IgD-negative memory B cell (primary cell): ENCODE measurements around the gene XAB2. TPM values are rescaled to one million over a fixed set of nuclear protein-coding genes. Genes with fewer than 3 reads are reported as not detected.

Experiments used
- H3K27ac Mint-ChIP-seq, 3 donors: one replicate each; pipeline ENCODE4 v1.8.0; 2020 to 2022; ENCODE audit warnings: mild to moderate bottlenecking in 3 of 3, mixed read lengths in 3 of 3, moderate library complexity in 1 of 3
- H3K27me3 Mint-ChIP-seq: one replicate; pipeline ENCODE4 v1.8.0; 2021; ENCODE audit warnings: mixed read lengths
- H3K36me3 Mint-ChIP-seq: one replicate; pipeline ENCODE4 v1.8.0; 2020; ENCODE audit warnings: mild to moderate bottlenecking, mixed read lengths
- H3K4me1 Mint-ChIP-seq, 3 donors: one replicate each; pipeline ENCODE4 v1.8.0; 2020 to 2022; ENCODE audit warnings: mixed read lengths in 3 of 3, mild to moderate bottlenecking in 1 of 3
- H3K4me3 Mint-ChIP-seq, 4 donors: one replicate each; pipeline ENCODE4 v1.8.0; 2020 to 2022; ENCODE audit warnings: mild to moderate bottlenecking in 4 of 4, mixed read lengths in 4 of 4, moderate library complexity in 3 of 4
- H3K9me3 Mint-ChIP-seq, 3 donors: one replicate each; pipeline ENCODE4 v1.8.0; 2020 to 2021; ENCODE audit warnings: mixed read lengths in 3 of 3, mild to moderate bottlenecking in 1 of 3
- polyA plus RNA-seq: library from polyadenylated mRNA; unstranded; fragments of 300-500 nt; fragmentation: Illumina TruSeq; gene quantifications from one replicate; pipeline ENCODE4 v1.2.3, GENCODE V29; 2021

Gene XAB2
- polyA plus RNA-seq, 1 donor from 2014 or later = 9.7 TPM

DNA sequence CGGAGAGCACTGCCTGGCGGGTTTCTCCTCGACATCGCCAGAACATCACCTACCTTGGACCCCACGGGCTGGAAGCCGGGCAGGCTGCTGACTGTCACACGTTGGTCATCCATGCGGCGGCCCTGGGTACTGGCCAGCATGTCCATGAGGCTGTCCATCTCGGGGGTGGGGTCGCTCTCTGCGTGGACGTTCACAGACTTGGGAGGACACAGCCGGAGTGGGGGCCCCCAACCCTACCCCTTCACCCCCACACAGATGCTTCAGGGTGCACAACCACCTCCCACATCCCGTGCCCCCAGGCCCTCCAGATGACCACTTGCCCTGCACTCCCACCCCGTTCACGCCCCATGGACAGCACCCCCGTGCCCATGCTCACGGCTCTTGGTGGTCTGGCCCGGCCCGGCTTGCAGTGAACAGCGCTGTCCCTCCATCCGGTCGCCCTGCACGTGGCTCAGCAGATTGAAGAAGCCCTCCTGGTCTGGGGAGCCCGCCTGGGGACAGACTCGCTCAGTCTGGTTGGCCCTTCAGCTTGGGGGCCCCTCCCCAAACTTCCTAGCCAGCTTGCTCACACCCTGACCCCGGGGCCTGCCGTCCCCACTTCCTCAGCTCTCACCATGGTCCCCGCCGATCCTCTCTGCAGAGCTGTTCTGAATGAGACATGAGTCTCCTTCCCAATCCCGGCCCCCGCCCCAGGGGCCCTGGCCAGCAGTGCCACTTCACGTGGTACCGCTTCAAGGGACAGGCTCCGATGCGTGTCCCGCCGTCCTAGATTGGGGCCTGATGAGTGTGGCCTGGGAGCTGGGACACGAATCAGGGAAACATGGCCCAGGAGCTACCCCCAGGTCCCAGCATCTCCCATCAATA lies 3.2 kb upstream of the XAB2 start:
- H3K4me3 Mint-ChIP-seq = peak overlapping the region in 2 of 4 donors; percentile 58 to 77
- no peaks in the 10 kb centered on the region for H3K9me3 Mint-ChIP-seq
- no peaks in the 10 kb centered on the region for H3K27me3 Mint-ChIP-seq
- H3K4me1 Mint-ChIP-seq = peaks cover 7 to 35% (median 27%) of the 10 kb centered on the region in 3 donors
- peak overlapping the region in 1 of 3 donors; percentile 49 for H3K27ac Mint-ChIP-seq
- H3K36me3 Mint-ChIP-seq = peaks cover 4% of the 10 kb centered on the region

- no peak overlapping the region for H3K27ac Mint-ChIP-seq
- peaks cover 7 to 39% (median 24%) of the 10 kb centered on the region in 3 donors for H3K4me1 Mint-ChIP-seq
- no peaks in the 10 kb centered on the region for H3K27me3 Mint-ChIP-seq
- H3K4me3 Mint-ChIP-seq = peak overlapping the region in 3 of 4 donors; percentile 19 to 77 (median 73)
- H3K36me3 Mint-ChIP-seq = peaks cover 4% of the 10 kb centered on the region
- H3K9me3 Mint-ChIP-seq = no peaks in the 10 kb centered on the region
Observed at GRCh38 chr19:7631577-7631976, 2.2 kb upstream of the XAB2 start.

GRCh38 chr19:7628589-7629311 lies 595 bp downstream of the XAB2 start:
- Mint-ChIP-seq H3K4me1 (peaks cover 7 to 37% (median 22%) of the 10 kb centered on the region in 3 donors), H3K36me3 (peaks cover 6% of the 10 kb centered on the region), H3K4me3 (peak overlapping the region; percentile 91 to 99 (median 98)), H3K9me3 (no peaks in the 10 kb centered on the region), H3K27ac (peak overlapping the region; percentile 92 to 100 (median 99)), H3K27me3 (no peaks in the 10 kb centered on the region)

DNA sequence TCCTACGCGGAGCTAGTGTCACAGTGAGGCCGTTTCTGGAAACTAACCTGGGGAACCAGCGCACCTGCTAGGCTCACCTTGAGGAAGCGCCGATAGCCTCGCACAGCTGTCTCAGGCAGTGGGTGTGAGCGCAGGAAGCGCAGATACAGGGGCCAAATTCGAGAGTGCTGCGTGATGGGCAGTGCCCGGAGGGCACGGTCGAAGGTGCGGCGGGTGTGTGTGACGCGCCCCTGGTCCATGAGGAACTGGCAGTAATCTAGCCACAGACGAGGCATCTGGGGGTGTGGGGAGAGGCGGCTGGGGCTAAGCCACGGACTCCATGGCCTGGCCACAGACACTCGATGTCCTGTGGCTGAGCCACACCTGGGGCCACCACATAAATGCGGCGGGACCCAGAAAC lies 2.2 kb downstream of the XAB2 start:
- Mint-ChIP-seq H3K9me3 (no peaks in the 10 kb centered on the region), H3K27ac (peak overlapping the region in 1 of 3 donors; percentile 19), H3K36me3 (peaks cover 6% of the 10 kb centered on the region), H3K4me3 (peak overlapping the region in 2 of 4 donors; percentile 5 to 52), H3K27me3 (no peaks in the 10 kb centered on the region), H3K4me1 (peaks cover 7 to 37% (median 22%) of the 10 kb centered on the region in 3 donors)

- H3K4me3 Mint-ChIP-seq = peak overlapping the region in 1 of 4 donors; percentile 55
- peaks cover 10% of the 10 kb centered on the region for H3K36me3 Mint-ChIP-seq
- H3K27ac Mint-ChIP-seq = no peak overlapping the region
- H3K9me3 Mint-ChIP-seq = no peaks in the 10 kb centered on the region
- H3K4me1 Mint-ChIP-seq = peaks cover 7 to 34% (median 22%) of the 10 kb centered on the region in 3 donors
- no peaks in the 10 kb centered on the region for H3K27me3 Mint-ChIP-seq
Observed at GRCh38 chr19:7625763-7626372, 3.5 kb downstream of the XAB2 start.

- Mint-ChIP-seq H3K4me3 (no peak overlapping the region), H3K9me3 (no peaks in the 10 kb centered on the region), H3K36me3 (peaks cover 10% of the 10 kb centered on the region), H3K27ac (no peak overlapping the region), H3K27me3 (no peaks in the 10 kb centered on the region), H3K4me1 (peaks cover 7 to 25% (median 16%) of the 10 kb centered on the region in 3 donors)
Observed at GRCh38 chr19:7624810-7625209, 4.5 kb downstream of the XAB2 start.

GRCh38 chr19:7623725-7624603 lies 5.4 kb downstream of the XAB2 start:
- Mint-ChIP-seq H3K4me3 (no peak overlapping the region), H3K36me3 (peaks cover 7% of the 10 kb centered on the region), H3K4me1 (peaks cover 0 to 17% (median 10%) of the 10 kb centered on the region in 3 donors), H3K9me3 (no peaks in the 10 kb centered on the region), H3K27ac (peak overlapping the region in 1 of 3 donors; percentile 78), H3K27me3 (no peaks in the 10 kb centered on the region)

DNA sequence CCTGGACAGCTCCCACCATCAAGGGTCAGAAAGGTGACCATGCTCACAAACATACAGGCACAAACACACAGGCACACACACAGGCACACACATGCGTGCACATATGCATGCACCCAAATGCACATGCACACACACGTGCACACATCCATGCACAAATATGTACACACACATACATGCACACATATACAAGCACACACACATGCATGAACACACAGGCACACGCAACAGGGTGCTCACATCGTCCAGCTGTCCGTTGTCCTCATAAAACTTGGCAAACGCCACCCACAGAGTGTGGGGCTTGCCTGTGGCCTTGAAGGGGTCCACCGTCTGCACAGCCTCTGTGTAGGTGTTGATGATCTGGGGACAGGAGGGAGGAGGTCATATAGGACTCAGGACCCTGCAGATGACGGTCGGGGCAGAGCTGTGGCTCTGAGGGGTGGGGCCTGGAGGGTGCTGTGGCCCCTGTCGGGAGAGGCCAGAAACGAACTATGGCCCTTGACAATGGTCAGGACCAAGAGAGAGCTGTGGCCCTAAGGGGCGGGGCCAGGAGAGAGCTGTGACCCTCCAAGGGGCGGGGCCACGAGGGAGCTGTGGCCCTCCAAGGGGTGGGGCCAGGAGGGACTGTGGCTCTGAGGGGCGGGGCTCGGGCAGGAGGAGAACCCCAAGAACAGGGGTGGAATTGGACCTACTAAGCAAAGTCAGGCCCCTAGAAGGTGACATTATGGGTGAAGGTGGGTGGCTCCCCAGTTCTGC lies 6.2 kb downstream of the XAB2 start:
- no peaks in the 10 kb centered on the region for H3K27me3 Mint-ChIP-seq
- peak overlapping the region in 1 of 4 donors; percentile 64 for H3K4me3 Mint-ChIP-seq
- no peaks in the 10 kb centered on the region for H3K9me3 Mint-ChIP-seq
- peaks cover 0 to 9% (median 5%) of the 10 kb centered on the region in 3 donors for H3K4me1 Mint-ChIP-seq
- H3K27ac Mint-ChIP-seq = peak overlapping the region in 2 of 3 donors; percentile 23 to 47
- H3K36me3 Mint-ChIP-seq = peaks cover 10% of the 10 kb centered on the region

DNA sequence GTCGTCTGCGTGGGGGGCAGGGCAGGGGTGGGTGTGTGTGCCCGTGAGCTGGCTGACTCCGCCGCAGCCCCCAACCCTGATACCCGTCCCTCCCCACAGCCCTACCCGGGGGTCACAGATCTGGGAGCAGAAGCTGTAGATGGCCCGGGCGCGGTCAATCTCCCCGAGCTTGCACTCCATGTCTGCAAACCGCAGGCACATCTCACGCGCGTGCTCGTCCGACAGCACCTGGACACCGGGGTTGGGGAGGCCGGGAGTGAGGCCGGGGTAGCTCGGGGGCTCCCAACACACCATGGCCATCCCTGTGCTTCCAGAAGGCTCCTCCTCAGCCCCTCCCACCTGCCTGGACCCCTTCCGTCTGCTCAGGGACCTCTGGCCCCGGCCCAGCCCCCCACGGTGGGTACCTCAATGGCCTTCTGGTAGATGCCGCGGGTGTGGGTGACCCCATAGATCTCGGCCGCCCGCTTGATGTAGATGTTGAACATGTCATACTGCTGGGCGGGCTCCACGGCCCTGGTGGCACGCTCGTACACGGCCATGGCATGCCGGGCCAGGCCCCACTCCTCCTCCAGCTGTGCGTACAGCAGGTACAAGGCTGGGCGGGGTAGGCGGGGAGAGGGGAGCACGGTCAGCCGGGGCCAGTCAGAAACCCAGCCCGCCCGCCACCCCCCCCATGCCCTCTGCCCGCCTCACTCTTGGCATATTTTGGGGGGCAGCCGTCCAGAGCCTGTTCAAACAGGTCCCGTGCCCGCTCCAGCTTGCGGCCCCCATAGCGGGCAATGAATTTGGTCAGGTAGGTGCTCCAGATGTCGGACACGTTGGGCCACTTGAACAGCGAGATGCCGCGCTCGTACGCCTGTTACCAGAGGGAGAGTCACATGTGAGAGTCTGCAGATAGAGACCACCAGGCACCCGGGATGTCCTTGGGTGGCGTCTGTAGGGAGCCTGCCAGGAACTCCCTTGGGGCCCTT lies 8.6 kb downstream of the XAB2 start:
- Mint-ChIP-seq H3K4me1 (peaks cover 0 to 4% (median 0%) of the 10 kb centered on the region in 3 donors), H3K36me3 (peaks cover 13% of the 10 kb centered on the region), H3K4me3 (no peak overlapping the region), H3K27me3 (no peaks in the 10 kb centered on the region), H3K9me3 (no peaks in the 10 kb centered on the region), H3K27ac (no peak overlapping the region)

GRCh38 chr19:7619671-7620441 lies 9.5 kb downstream of the XAB2 start:
- Mint-ChIP-seq H3K27ac (peak overlapping the region in 1 of 3 donors; percentile 35), H3K4me3 (peak overlapping the region in 1 of 4 donors; percentile 32), H3K9me3 (no peaks in the 10 kb centered on the region), H3K36me3 (peaks cover 13% of the 10 kb centered on the region), H3K4me1 (peaks cover 0 to 4% (median 0%) of the 10 kb centered on the region in 3 donors), H3K27me3 (no peaks in the 10 kb centered on the region)

DNA sequence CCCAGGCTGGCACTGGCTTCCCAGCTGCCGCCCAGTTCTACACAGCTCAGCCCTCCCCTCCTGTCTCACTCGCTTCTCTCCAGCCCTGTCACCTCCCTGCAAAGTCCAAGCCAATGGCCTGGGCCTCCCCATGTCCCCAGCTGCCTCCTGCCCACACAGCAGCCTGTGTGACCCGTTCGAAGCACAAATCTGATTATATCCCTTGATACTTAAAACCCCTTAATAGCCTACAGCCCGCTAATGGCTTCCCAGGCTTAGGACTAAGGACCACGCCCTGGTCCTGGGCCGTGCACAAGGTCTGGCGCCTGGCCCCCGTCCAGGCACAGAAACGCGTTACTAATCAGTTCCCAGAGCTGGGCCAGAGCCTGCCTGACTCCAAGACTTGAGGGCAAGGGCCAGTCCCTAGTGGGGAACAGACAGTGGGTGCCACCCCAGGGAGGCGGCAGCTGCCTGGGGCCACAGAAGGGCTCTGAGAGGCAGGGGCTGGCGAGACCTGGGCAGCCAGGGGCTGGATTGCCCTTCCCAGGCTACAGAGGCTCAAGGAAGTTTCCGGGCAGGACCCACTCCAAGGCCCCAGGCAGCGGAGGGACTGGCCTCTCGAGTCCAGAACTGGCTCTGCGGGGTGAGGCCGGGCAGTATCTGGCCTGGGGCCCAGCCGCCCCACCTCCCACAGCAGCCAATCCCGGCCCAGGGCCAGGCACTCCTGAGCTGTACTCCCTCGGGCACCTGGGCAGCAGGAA lies 10.4 kb downstream of the XAB2 start:
- H3K9me3 Mint-ChIP-seq = no peaks in the 10 kb centered on the region
- H3K36me3 Mint-ChIP-seq = peaks cover 11% of the 10 kb centered on the region
- peaks cover 0 to 7% (median 0%) of the 10 kb centered on the region in 3 donors for H3K4me1 Mint-ChIP-seq
- H3K27ac Mint-ChIP-seq = peak overlapping the region in 1 of 3 donors; percentile 87
- no peaks in the 10 kb centered on the region for H3K27me3 Mint-ChIP-seq
- no peak overlapping the region for H3K4me3 Mint-ChIP-seq
